Loucy (cell line): ENCODE results near the gene MRPL2.

Experiments used
- H2AFZ ChIP-seq: fragments of 200-600 bp; sonication (generic); 2 replicates; pipeline ENCODE4 v1.6.0; 2016; ENCODE audit warnings: antibody characterized with exemption, mild to moderate bottlenecking, low read length, moderate library complexity
- H3F3A ChIP-seq: fragments of 200-600 bp; 2 replicates; pipeline ENCODE4 v1.6.0; 2016; ENCODE audit warnings: antibody characterized with exemption, low read depth, mild to moderate bottlenecking
- H3K27me3 ChIP-seq: fragments of 200-600 bp; sonication (generic); 2 replicates; pipeline ENCODE4 v1.6.1; 2014; ENCODE audit warnings: low read length, mild to moderate bottlenecking; ENCODE audit not compliant: insufficient read depth, poor library complexity, severe bottlenecking
- H3K36me3 ChIP-seq: fragments of 200-600 bp; sonication (generic); 2 replicates; pipeline ENCODE4 v1.6.1; 2016; ENCODE audit warnings: low read length; ENCODE audit not compliant: insufficient read depth
- H3K4me1 ChIP-seq: fragments of 200-600 bp; sonication (generic); 2 replicates; pipeline ENCODE4 v1.5.1; 2014; ENCODE audit warnings: low read length, mild to moderate bottlenecking; ENCODE audit not compliant: insufficient read depth, poor library complexity, severe bottlenecking
- H3K4me2 ChIP-seq: fragments of 200-600 bp; sonication (generic); 2 replicates; pipeline ENCODE4 v1.6.0; 2014; ENCODE audit warnings: antibody characterized with exemption, low read length, low read depth, mild to moderate bottlenecking; ENCODE audit not compliant: poor library complexity, severe bottlenecking
- H3K4me3 ChIP-seq: fragments of 200-600 bp; sonication (generic); 2 replicates; pipeline ENCODE4 v1.5.1; 2014; ENCODE audit warnings: low read length, mild to moderate bottlenecking, mixed read lengths; ENCODE audit not compliant: poor library complexity, severe bottlenecking
- H3K79me2 ChIP-seq: fragments of 200-600 bp; sonication (generic); 2 replicates; pipeline ENCODE4 v1.6.1; 2014; ENCODE audit warnings: low read length; ENCODE audit not compliant: insufficient read depth
- H3K9ac ChIP-seq: fragments of 200-600 bp; sonication (generic); 2 replicates; pipeline ENCODE4 v1.6.0; 2014; ENCODE audit warnings: mild to moderate bottlenecking, low read depth, low read length, moderate library complexity; ENCODE audit not compliant: poor library complexity, severe bottlenecking
- H3K9me2 ChIP-seq: fragments of 200-600 bp; sonication (generic); replicated peaks from 2 replicates; pipeline ENCODE4 v1.6.1; 2016; ENCODE audit warnings: low read depth, low read length, mixed read lengths
- H3K9me3 ChIP-seq: fragments of 200-600 bp; sonication (generic); 2 replicates; pipeline ENCODE4 v1.6.1; 2014; ENCODE audit warnings: mild to moderate bottlenecking, antibody characterized with exemption, low read length, low read depth; ENCODE audit not compliant: insufficient read depth
- H4K20me1 ChIP-seq: fragments of 200-600 bp; sonication (generic); 2 replicates; pipeline ENCODE4 v1.6.0; 2014; ENCODE audit warnings: antibody characterized with exemption, low read length, mild to moderate bottlenecking; ENCODE audit not compliant: insufficient read depth, poor library complexity, severe bottlenecking
- CTCF ChIP-seq: fragments of 200-600 bp; sonication (generic); conservative IDR thresholded peaks from 2 replicates; pipeline ENCODE4 v1.5.1; 2014; ENCODE audit warnings: mild to moderate bottlenecking, antibody characterized with exemption, low read length
- EZH2phosphoT487 ChIP-seq: fragments of 200-600 bp; IDR thresholded peaks from 2 replicates; pipeline ENCODE4 v1.6.1; 2018; ENCODE audit warnings: antibody characterized with exemption, mild to moderate bottlenecking, moderate library complexity, borderline replicate concordance

Gene MRPL2

DNA sequence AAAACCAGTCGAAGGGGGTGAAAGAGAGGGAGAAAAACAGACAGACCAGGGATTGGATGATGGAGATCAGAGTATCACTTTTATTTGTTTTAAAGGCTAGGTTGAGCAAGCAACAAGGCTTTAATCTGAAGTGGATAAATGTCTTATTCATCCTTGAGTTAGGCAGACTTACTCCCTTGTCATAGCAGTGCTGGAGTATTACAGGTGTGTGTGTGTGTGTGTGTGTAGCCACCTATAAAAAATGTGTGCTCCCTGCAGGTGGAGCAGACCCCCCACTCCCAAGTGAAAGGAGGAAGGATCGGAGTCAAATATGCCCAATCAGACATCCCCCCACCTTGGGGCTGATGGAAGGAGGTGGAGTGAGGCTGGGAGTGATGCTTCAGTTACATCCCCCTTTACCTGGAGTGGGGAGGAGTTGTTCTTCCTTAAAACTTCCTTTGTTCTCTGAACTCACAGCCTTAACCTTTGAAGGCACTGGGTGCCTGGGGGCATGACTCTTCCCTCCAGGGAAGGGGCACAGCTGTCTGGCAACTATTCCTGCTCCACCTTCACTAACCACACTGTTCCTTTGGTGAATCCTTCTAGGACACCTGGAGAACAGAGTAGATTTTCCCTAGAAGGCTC lies 44.1 kb upstream of the MRPL2 start:
- Histone ChIP-seq H3K4me1 (no peaks in the 10 kb centered on the region), H3K9ac (no peak overlapping the region), H3K27me3 (no peaks in the 10 kb centered on the region), H2AFZ (no peak overlapping the region), H3K9me3 (no peaks in the 10 kb centered on the region), H4K20me1 (no peaks in the 10 kb centered on the region), H3K36me3 (no peaks in the 10 kb centered on the region), H3K9me2 (no peaks in the 10 kb centered on the region), H3K4me2 (no peak overlapping the region), H3K79me2 (peaks cover 36% of the 10 kb centered on the region), H3K4me3 (no peak overlapping the region), H3F3A (no peaks in the 10 kb centered on the region)
- TF ChIP-seq CTCF (no peak), EZH2phosphoT487 (no peak)

- H3K4me1 ChIP-seq: peaks cover 2% of the 10 kb centered on the region
- no peak overlapping the region for H3K4me3 ChIP-seq
- no peaks in the 10 kb centered on the region for H3K9me3 ChIP-seq
- H2AFZ ChIP-seq: no peak overlapping the region
- H3K9ac ChIP-seq: no peak overlapping the region
- no peaks in the 10 kb centered on the region for H3K27me3 ChIP-seq
- H3K4me2 ChIP-seq: no peak overlapping the region
- no peaks in the 10 kb centered on the region for H3F3A ChIP-seq
- TF ChIP-seq EZH2phosphoT487 (no peak), CTCF (no peak)
- no peaks in the 10 kb centered on the region for H4K20me1 ChIP-seq
- peaks cover 49% of the 10 kb centered on the region for H3K79me2 ChIP-seq
- H3K36me3 ChIP-seq: no peaks in the 10 kb centered on the region
- H3K9me2 ChIP-seq: no peaks in the 10 kb centered on the region
These were observed 42.3 kb upstream of the MRPL2 start for GRCh38 chr6:43101497-43101896.

GRCh38 chr6:43097502-43097901 lies 38.3 kb upstream of the MRPL2 start:
- Histone ChIP-seq H3K9me2 (no peaks in the 10 kb centered on the region), H3K4me2 (no peak overlapping the region), H3K36me3 (no peaks in the 10 kb centered on the region), H3F3A (no peaks in the 10 kb centered on the region), H2AFZ (no peak overlapping the region), H3K4me1 (peaks cover 17% of the 10 kb centered on the region), H3K9ac (no peak overlapping the region), H4K20me1 (peaks cover 5% of the 10 kb centered on the region), H3K4me3 (no peak overlapping the region), H3K27me3 (no peaks in the 10 kb centered on the region), H3K9me3 (no peaks in the 10 kb centered on the region), H3K79me2 (peaks cover 60% of the 10 kb centered on the region)
- TF ChIP-seq CTCF (no peak), EZH2phosphoT487 (no peak)
